HTR-8/SVneo (cell line): ENCODE results near the gene LPCAT2.

ENCODE experiments used
- DNase-seq: peaks from one replicate; pipeline ENCODE4 v3.0.0; 2011; ENCODE audit warnings: low spot score, mixed read lengths; ENCODE audit not compliant: insufficient read length
- FAIRE-seq: peaks from 2 replicates; lab custom pipeline; 2011; peaks lifted over from hg19 to GRCh38; lab: Jason Lieb, UNC

Gene LPCAT2

GRCh38 chr16:55479430-55480140 is 29.3 kb upstream of the LPCAT2 start:
- FAIRE-seq (no peak), DNase-seq (no peak)

DNA sequence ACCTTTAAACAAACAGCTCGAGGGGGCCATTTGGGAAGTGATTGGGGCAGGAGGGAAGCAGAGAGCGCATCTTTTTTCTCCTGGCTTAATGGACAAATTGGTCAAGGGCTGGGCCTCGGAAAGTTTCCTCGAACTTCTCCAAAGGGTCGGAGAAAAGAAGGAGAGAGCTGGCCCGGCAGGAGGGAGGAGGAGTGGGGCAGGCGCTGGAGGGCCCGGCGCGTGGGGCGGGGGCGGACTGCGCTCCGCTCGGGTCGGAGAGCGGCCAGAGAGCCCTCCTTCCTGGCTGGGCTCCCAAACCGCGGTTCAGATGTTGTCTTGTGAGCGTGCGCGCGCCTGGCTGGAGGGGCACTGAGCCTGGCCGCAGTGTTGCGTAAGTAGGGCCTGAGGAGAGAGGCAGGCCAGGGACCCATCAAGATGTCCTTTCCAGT is 28.6 kb upstream of the LPCAT2 start:
- FAIRE-seq = no peak
- no peak for DNase-seq

DNA sequence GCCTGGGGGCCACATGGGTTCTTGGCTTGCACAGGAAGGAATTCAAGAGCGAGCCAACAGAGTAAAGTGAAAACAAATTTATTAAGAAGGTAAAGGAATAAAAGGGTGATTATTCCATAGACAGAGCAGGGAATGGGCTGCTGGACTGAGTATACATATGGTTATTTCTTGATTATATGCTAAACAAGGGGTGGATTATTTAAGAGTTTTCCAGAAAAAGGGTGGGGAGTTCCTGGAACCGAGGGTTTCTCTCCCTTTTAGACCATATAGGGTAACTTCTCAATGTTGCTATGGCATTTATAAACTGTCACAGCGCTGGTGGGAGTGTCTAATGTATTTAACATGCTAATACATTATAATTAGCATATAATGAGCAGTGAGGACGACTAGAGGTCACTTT is 27.8 kb upstream of the LPCAT2 start:
- no peak for FAIRE-seq

GRCh38 chr16:55482056-55482455 is 26.8 kb upstream of the LPCAT2 start:
- no peak for DNase-seq

More for the DNA sequence above, 27.8 kb upstream of the LPCAT2 start:
- DNase-seq = no peak

GRCh38 chr16:55487048-55487803 is 21.6 kb upstream of the LPCAT2 start:
- FAIRE-seq (no peak), DNase-seq (no peak)

More at GRCh38 chr16:55482056-55482455, 26.8 kb upstream of the LPCAT2 start:
- FAIRE-seq = no peak

DNA sequence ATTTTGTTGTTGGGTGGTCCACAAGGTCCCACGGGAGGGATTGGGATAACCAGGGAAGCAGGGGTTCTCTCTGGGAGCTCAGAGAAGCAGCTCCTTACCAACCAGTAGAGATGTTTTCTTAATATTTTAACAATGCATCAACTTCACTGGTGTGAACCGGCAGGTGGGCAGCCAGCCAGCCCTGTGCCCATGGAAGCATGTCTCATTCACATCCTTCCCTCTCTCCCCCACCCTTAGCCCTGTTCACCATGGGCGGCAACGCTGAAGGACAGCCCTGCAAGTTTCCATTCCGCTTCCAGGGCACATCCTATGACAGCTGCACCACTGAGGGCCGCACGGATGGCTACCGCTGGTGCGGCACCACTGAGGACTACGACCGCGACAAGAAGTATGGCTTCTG is 20.6 kb upstream of the LPCAT2 start:
- no peak for DNase-seq
- FAIRE-seq = no peak

DNA sequence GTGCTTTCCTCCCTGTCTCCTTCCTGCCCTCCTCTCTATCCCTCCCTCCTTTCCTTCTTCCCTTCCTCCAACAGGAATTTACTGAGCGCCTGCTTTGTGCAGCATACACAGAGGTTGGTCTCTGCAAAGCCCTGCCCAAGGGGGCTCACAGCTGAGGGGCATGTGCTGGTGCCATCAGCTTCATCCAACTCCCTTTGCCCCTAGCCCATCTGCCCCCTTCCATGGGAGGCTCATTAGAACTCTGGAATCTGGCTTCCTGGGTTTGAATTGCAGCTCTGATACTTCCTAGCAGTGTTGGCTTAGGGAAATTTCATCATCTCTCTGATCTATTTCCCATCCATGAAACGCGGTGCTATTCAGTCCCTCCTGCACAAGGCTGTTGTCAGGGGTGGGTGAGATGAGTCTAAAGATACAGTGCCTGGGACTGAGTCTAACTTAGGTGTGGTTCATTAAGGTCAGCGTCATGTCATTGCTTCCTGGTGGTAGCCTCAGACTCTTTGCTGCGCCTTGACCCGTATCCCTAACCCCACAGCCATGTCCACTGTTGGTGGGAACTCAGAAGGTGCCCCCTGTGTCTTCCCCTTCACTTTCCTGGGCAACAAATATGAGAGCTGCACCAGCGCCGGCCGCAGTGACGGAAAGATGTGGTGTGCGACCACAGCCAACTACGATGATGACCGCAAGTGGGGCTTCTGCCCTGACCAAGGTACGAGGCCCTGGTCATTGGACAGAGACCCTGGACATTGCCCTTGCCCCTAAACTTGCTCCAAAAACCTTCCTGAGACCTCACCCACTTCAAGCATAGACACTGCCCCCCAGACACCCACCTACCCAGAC is 19.5 kb upstream of the LPCAT2 start:
- no peak for DNase-seq
- no peak for FAIRE-seq

DNA sequence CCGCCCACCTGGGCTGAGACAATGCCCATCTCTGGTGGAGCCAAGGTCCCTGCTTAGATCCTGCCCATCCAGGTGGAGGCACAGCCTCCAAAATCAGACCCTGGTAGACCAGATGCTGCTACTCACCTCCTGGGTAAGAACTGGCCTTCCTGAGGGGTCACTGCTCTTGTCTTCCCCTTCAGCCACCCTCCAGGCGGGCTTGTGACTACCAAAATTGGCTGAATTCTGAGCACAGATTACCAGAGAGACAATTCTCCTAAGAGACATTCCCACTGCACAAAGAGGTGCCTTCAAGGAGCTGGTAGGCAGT is 19.0 kb upstream of the LPCAT2 start:
- DNase-seq (no peak), FAIRE-seq (no peak)

DNA sequence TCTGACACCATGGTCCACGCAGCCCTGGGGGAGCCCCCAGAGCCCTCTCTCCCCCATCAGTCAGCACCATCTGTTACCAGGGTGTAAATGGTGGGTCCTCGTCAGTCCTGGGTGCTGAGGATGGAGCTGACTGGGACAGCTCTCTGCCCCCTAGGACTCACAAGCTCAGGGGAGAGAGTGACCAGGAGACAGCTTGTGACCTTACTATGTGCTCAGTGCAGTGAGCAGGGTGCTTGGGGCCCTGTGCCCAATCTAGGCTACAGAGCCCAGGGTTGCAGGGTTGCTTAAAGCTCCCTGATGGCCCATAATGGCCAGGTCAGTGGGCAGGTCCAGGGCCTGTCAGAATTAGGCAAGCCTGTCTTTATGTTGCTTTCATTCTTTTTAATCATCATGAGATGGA is 18.6 kb upstream of the LPCAT2 start:
- DNase-seq (no peak), FAIRE-seq (no peak)

GRCh38 chr16:55491691-55492090 is 17.2 kb upstream of the LPCAT2 start:
- FAIRE-seq = no peak
- no peak for DNase-seq

DNA sequence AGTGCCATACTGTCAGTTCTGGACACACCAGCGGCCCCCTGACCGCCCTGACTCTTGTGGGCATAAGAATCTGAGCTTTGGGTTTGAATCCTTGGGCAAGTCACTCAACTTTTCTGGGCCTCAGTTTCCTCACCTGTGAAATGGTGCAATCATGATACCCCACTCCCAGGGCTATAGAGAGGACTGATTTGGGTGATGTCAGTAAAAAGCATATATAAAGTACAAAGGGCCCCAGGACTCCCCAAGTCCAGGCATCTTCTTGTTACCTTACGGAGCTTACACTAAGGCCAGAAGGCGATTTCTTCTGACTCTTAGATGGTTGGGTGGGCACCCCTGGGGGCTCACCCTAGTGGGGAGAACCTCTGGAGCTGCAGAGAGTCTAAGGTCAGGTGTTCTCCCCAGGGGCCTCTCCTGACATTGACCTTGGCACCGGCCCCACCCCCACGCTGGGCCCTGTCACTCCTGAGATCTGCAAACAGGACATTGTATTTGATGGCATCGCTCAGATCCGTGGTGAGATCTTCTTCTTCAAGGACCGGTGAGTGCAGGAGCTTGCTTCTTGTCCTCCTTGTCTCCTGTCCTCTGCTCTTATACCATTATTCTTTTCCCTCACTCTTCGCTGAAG is 16.0 kb upstream of the LPCAT2 start:
- no peak for FAIRE-seq

DNA sequence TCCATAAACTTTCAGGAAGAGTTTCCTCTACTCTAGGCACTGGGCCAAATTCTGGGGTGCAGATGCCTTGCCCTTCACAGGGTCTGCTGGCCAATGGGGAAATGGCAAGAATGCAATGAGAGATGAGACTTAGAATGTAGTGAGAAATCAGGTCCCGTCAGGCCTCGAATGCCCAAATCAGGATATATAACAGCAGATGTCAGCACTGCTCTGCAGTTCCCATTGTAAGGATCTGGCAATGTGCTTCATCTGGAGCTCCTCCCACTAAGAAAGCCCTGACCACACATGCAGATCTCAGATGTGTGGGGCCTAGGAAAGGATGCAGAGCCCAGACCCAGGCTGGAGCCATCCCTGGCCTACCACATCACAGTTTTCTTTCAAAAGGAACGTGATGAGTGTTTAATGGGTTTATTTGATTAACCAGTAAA is 13.9 kb upstream of the LPCAT2 start:
- FAIRE-seq (peak; percentile 71), DNase-seq (peak; percentile 70)

More for the DNA sequence above, 16.0 kb upstream of the LPCAT2 start:
- no peak for DNase-seq

GRCh38 chr16:55495616-55496289 is 13.1 kb upstream of the LPCAT2 start:
- DNase-seq (no peak), FAIRE-seq (peak; percentile 16)

DNA sequence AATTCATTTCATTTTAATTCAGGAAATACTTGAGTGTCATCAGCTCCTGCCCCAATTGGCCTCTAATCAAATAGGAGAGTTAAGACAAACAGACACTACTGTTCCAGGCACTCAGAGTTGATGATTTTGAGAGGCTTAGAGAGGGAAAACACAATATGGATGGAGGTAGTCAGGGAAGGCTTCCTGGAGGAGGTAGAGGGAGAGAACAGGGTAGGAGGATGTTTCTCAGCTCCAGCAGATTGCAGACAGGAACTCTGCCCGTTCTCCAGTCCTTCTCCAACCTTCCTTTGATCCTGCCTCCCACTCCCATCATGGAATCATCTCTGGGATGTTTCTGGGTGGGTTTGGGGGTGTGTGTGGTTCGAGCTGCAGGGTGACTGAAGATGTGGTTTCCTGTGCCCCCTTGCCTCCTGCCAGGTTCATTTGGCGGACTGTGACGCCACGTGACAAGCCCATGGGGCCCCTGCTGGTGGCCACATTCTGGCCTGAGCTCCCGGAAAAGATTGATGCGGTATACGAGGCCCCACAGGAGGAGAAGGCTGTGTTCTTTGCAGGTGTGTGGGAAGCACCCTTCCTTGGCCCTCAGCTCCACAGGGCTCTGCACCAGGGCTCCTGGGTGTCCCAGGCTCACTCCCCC is 12.2 kb upstream of the LPCAT2 start:
- DNase-seq (no peak), FAIRE-seq (no peak)

DNA sequence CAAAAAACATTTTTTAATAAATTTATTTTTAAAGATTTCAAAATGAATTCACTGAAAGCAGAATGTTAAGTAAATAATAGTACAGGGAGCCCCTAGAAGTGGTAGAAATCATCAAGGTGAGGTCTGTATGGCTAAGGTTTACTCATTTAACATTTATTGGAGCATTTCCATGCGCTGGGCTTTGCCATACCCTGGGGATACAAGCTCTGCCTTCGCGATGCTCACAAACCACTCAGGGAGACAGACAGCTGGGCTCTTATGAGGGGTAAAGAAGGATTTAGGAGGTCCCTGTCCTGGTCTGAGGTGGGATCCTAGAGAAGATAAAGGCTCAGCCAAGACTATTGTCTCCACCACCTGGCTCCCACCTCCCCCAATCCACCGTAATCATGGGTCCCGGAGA is 11.3 kb upstream of the LPCAT2 start:
- FAIRE-seq (no peak), DNase-seq (no peak)

DNA sequence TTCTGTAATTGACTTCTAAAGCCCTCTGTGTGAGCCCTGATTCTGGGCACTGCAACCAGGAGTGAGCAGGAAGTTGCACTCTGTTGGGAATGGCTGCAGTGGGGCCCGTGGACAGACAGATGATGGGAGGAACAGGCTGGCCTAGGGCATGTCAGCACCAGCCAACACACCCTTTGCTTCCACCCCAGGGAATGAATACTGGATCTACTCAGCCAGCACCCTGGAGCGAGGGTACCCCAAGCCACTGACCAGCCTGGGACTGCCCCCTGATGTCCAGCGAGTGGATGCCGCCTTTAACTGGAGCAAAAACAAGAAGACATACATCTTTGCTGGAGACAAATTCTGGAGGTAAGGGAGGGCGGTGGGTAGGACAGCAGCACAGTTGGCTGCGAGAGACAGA is 10.8 kb upstream of the LPCAT2 start:
- no peak for DNase-seq

DNA sequence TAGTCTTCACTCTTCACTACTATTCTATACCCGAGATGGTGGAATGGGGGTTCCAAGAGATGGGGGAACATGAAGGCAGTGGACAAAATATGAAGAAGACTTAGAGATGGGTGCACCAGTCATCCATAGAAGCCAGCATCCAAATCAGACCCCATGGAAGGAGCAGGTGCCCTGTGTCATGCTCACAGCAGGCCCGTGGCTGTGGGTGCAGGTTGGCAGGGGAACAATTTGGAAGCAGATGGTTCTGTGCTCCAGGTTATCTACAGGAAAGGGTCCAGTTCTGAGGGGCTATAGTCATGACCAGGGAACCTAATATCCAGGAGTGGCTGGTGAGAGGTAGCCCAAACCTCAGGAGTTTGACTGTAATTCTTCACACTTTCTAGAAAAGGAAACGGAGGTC is 9.6 kb upstream of the LPCAT2 start:
- DNase-seq (no peak), FAIRE-seq (no peak)

More for the DNA sequence above, 10.8 kb upstream of the LPCAT2 start:
- FAIRE-seq = peak; percentile 33

- peak; percentile 88 for DNase-seq
Observed at GRCh38 chr16:55499951-55500529, 8.8 kb upstream of the LPCAT2 start.

DNA sequence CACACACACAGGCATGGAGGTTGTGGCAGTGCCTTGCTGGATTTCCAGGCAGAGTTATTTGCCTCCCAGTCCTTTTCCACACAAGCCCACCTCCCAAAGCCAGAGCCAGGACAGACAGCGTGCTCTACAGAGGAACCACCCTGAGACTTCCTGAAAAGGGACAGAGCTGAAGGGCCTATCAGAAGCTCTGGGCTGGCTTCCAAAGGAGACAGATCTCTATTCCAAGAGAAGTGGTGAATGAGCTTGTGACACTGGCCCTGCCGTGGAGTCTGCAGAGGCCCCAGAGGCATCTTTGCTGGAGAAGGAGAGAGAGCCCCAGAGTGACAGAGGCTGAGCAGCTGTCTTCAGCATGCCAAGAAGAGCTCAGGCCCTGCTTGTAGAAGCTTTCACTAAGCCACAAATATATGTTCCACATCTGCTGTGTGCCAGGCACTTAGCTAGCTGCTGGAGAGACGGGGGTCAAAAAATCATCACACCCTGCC is 8.3 kb upstream of the LPCAT2 start:
- no peak for FAIRE-seq
- no peak for DNase-seq

More at GRCh38 chr16:55499951-55500529, 8.8 kb upstream of the LPCAT2 start:
- peak; percentile 97 for FAIRE-seq
